Activated CD4-positive, alpha-beta memory T cell treated with anti-CD3 and anti-CD28 coated beads, Interleukin-2, amount 10 ng/mL, durations not matched to agents 7 days and 5 days (primary cell): ENCODE measurements around the gene EPS8L1. TPM values are rescaled to one million over a fixed set of nuclear protein-coding genes. Genes with fewer than 3 reads are reported as not detected.
"Not testable (repeated sequence)": the region's sequence is repeated elsewhere in the genome, so short reads cannot be mapped to it uniquely, and the experiment has no call there.

Source experiments
- CTCF ChIA-PET: fragments of 350-600 bp; sonication (Branson Sonifier 250); formaldehyde crosslinking; loops from one replicate; lab custom pipeline; 2021; ENCODE audit warnings: antibody characterized with exemption, inconsistent platforms; lab: Charles Lee
- POLR2A ChIA-PET: fragments of 350-600 bp; sonication (Branson Sonifier 250); formaldehyde crosslinking; loops from one replicate; lab custom pipeline; 2021; ENCODE audit warnings: antibody characterized with exemption; lab: Charles Lee
- DNase-seq: peaks from one replicate; pipeline ENCODE4 v3.0.0-alpha.2; 2020
- H3K27ac Mint-ChIP-seq: one replicate; pipeline ENCODE4 v1.8.0; 2021; ENCODE audit warnings: mild to moderate bottlenecking, mixed read lengths
- H3K27me3 Mint-ChIP-seq: one replicate; pipeline ENCODE4 v1.8.0; 2021; ENCODE audit warnings: mixed read lengths
- H3K36me3 Mint-ChIP-seq: one replicate; pipeline ENCODE4 v1.8.0; 2021; ENCODE audit warnings: low read depth, mixed read lengths
- H3K4me1 Mint-ChIP-seq: one replicate; pipeline ENCODE4 v1.8.0; 2021; ENCODE audit warnings: mixed read lengths
- H3K4me3 Mint-ChIP-seq: one replicate; pipeline ENCODE4 v1.8.0; 2021; ENCODE audit warnings: mild to moderate bottlenecking, mixed read lengths
- H3K9me3 Mint-ChIP-seq: one replicate; pipeline ENCODE4 v1.8.0; 2021; ENCODE audit warnings: mixed read lengths
- total RNA-seq, 2 experiments: library from RNA; stranded (reverse); gene quantifications; one replicate each; pipeline ENCODE4 v1.2.3, GENCODE V29; 2021

The EPS8L1 gene
- total RNA-seq, 2 experiments from 2014 or later: 6.9 to 7.6 TPM

DNA sequence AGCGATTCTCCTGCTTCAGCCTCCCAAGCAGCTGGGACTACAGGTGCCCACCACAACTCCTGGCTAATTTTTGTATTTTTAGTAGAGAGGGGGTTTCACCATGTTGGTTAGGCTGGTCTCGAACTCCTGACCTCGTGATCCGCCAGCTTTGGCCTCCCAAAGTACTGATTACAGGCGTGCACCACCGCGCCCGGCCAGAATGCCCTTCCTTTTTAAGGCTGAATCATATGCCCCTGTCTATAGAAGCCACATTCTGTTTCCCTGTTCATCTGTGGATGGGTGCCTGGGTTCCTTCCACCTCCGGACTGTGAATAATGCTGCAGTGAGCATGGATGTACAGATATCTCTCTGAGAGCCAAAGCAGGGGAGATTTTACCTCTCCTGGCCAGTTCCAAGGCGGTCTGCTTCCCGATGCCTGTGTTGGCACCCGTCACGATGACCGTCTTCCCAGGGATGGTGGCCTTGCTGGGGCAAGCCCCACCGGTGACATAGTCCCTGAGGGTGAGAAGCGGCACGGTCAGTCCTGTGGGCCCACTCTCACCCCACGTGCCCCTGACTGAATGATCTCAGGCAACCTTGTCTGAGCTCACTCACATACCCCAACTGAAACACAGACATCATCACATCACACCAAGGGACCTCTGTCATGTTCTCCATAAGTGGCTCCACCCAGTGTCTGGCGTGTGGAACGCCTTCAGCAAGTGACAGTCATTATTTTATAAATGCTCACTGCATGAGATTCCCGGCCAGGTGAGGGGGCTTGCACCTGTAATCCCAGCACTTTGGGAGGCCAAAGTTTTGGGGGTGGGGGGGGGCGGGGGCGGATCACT, 16.7 kb upstream of the EPS8L1 start:
- ChIA-PET POLR2A (no interaction called here), CTCF (no interaction called here)
- no peaks in the 10 kb centered on the region for H3K9me3 Mint-ChIP-seq
- H3K27me3 Mint-ChIP-seq: no peaks in the 10 kb centered on the region
- no peak overlapping the region for H3K4me3 Mint-ChIP-seq
- H3K27ac Mint-ChIP-seq: no peak overlapping the region
- DNase-seq: no peak
- peaks cover 20% of the 10 kb centered on the region for H3K4me1 Mint-ChIP-seq
- H3K36me3 Mint-ChIP-seq: peaks cover 36% of the 10 kb centered on the region

- H3K9me3 Mint-ChIP-seq, H3K27me3 Mint-ChIP-seq, DNase-seq, H3K27ac Mint-ChIP-seq, H3K4me3 Mint-ChIP-seq, POLR2A ChIA-PET, CTCF ChIA-PET: not testable (repeated sequence)
- Mint-ChIP-seq H3K4me1 (peaks cover 20% of the 10 kb centered on the region), H3K36me3 (peaks cover 29% of the 10 kb centered on the region)
Observed at GRCh38 chr19:55060287-55060686, 15.4 kb upstream of the EPS8L1 start.

DNA sequence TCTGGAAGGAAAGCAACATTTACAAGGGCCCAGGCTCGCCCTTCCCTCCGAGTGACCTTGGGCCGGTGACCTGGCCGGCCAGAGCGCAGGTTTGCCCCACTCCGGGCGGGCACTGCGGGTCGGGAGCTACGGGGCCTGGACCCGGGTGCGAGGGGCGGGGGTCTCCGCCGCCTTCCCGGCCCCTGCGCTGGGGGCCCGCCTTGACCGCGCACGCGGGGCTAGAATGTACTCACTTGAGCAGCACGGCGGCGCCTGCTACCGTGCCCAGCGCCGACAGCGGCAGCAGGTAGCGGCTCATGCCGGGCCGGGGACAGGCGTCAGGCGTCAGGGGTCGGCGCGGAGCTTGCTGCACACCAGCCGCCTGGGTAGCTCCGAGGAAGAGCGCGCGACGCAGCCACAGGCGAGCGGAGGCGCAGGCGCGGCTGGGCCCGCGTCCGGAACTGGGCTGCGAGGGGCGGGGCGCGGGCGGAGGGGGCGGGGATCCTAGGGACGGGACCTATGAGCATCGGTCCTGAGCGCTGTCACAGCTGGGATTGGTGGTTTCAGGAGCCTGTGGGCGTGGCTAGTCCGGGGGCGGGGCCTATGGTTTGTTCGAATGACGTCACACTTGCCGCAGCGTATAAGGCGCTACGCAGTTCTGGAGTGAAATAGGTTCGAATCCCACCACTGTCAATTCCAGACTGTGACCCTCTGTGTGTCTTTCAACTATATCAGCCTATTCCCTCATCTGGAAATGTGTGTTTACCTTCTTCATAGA, 12.8 kb upstream of the EPS8L1 start, which contains the start of gene RDH13:
RDH13 (minus strand) TSS at position 414 of the 757 bp plus-strand sequence; CDS start at position 298, 116 bp downstream.
- peaks cover 23% of the 10 kb centered on the region for H3K27me3 Mint-ChIP-seq
- peak within 1 kb of the TSS; percentile 54 for H3K27ac Mint-ChIP-seq
- H3K36me3 Mint-ChIP-seq: peaks cover 15% of the 10 kb centered on the region
- CTCF ChIA-PET: interaction anchor here (0.8 to 1.9 kb wide), 6 partner anchors 14 to 320 kb away, joined by 3 to 14 read pairs (median 3); no protein-coding TSS in a partner anchor
- peak within 1 kb of the TSS; percentile 83 for H3K4me3 Mint-ChIP-seq
- no peaks in the 10 kb centered on the region for H3K9me3 Mint-ChIP-seq
- POLR2A ChIA-PET: interaction anchor here (0.6 to 3.1 kb wide), 9 partner anchors 8 to 593 kb away, joined by 3 to 18 read pairs (median 5); partner anchors contain the start of gene PPP1R12C
- DNase-seq: peak; percentile 99
- H3K4me1 Mint-ChIP-seq: peaks cover 20% of the 10 kb centered on the region

DNA sequence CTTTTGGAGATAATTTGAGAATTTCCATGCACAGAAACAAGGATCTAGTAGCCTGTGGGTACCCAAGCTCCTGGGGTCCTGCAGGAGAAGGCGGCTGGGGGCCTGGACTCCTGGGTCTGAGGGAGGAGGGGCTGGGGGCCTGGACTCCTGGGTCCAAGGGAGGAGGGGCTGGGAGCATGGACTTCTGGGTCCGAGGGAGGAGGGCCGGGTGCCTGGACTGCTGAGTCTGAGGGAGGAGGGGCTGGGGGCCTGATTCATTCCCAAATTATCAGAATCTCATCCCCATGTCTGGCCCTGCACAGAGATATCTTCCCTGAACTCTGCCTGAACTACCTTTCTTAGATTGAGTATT, 12.2 kb upstream of the EPS8L1 start:
- Mint-ChIP-seq H3K27ac (no peak overlapping the region), H3K27me3 (peaks cover 28% of the 10 kb centered on the region), H3K9me3 (no peaks in the 10 kb centered on the region), H3K36me3 (peaks cover 12% of the 10 kb centered on the region), H3K4me1 (peaks cover 18% of the 10 kb centered on the region), H3K4me3 (no peak overlapping the region)
- ChIA-PET POLR2A (interaction anchor here (0.6 to 3.1 kb wide), 9 partner anchors 9 to 593 kb away, joined by 3 to 18 read pairs (median 5); partner anchors contain the start of gene PPP1R12C), CTCF (interaction anchor here (0.8 to 1.9 kb wide), 6 partner anchors 13 to 320 kb away, joined by 3 to 14 read pairs (median 3); no protein-coding TSS in a partner anchor)
- DNase-seq: no peak

- Mint-ChIP-seq H3K27me3 (peaks cover 42% of the 10 kb centered on the region), H3K4me1 (peaks cover 25% of the 10 kb centered on the region)
- not testable (repeated sequence) for H3K4me3 Mint-ChIP-seq, DNase-seq, H3K27ac Mint-ChIP-seq, H3K9me3 Mint-ChIP-seq, H3K36me3 Mint-ChIP-seq
- ChIA-PET CTCF (interaction anchor here (0.8 kb wide), 1 partner anchor 53 kb away, joined by 4 read pairs; no protein-coding TSS in a partner anchor), POLR2A (interaction anchor here (0.9 kb wide), 1 partner anchor 15 kb away, joined by 3 read pairs; no protein-coding TSS in a partner anchor)
Observed at GRCh38 chr19:55065516-55065915, 10.2 kb upstream of the EPS8L1 start.

DNA sequence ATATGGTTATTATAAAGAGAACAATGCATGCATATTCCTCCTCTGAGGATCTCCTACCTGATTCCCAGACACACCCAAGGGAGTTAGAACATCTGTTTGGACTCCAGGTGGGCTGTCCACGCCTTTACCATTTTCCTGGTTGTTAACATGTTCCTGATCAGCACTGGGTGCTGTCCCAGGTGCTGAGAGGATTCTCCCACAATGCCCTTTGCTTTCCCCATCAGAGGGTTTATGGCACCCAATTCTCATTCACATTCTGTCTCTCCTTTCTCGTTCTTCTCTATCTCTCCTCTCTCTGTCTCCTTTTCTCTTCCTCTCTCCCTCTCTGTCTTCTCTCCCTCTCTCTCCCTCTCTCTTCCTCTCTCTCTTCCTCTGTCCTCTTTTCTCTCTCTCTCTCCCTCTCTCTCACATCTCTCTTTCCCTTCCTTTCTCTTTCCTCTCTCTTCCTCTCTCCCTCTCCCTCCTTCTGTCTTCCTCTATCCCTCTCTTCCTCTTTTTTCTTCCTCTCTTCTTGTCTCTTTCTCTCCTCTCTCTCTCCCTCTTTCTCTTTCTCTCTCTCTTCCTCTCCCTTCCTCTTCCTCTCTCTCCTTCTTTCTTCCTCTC, 9.5 kb upstream of the EPS8L1 start:
- ChIA-PET CTCF (interaction anchor here (0.8 kb wide), 1 partner anchor 52 kb away, joined by 4 read pairs; no protein-coding TSS in a partner anchor), POLR2A (interaction anchor here (0.9 kb wide), 1 partner anchor 14 kb away, joined by 3 read pairs; no protein-coding TSS in a partner anchor)
- Mint-ChIP-seq H3K36me3 (peaks cover 4% of the 10 kb centered on the region), H3K4me1 (peaks cover 29% of the 10 kb centered on the region), H3K4me3 (no peak overlapping the region), H3K9me3 (no peaks in the 10 kb centered on the region), H3K27ac (no peak overlapping the region), H3K27me3 (peaks cover 43% of the 10 kb centered on the region)
- DNase-seq: no peak

GRCh38 chr19:55067869-55068268, 7.8 kb upstream of the EPS8L1 start:
- POLR2A ChIA-PET: no interaction called here
- Mint-ChIP-seq H3K27ac (no peak overlapping the region), H3K4me3 (no peak overlapping the region), H3K27me3 (peaks cover 51% of the 10 kb centered on the region), H3K36me3 (peaks cover 4% of the 10 kb centered on the region), H3K9me3 (no peaks in the 10 kb centered on the region), H3K4me1 (peaks cover 18% of the 10 kb centered on the region)
- no peak for DNase-seq
- CTCF ChIA-PET: interaction anchor here (0.6 kb wide), 1 partner anchor 187 kb away, joined by 3 read pairs; no protein-coding TSS in a partner anchor

DNA sequence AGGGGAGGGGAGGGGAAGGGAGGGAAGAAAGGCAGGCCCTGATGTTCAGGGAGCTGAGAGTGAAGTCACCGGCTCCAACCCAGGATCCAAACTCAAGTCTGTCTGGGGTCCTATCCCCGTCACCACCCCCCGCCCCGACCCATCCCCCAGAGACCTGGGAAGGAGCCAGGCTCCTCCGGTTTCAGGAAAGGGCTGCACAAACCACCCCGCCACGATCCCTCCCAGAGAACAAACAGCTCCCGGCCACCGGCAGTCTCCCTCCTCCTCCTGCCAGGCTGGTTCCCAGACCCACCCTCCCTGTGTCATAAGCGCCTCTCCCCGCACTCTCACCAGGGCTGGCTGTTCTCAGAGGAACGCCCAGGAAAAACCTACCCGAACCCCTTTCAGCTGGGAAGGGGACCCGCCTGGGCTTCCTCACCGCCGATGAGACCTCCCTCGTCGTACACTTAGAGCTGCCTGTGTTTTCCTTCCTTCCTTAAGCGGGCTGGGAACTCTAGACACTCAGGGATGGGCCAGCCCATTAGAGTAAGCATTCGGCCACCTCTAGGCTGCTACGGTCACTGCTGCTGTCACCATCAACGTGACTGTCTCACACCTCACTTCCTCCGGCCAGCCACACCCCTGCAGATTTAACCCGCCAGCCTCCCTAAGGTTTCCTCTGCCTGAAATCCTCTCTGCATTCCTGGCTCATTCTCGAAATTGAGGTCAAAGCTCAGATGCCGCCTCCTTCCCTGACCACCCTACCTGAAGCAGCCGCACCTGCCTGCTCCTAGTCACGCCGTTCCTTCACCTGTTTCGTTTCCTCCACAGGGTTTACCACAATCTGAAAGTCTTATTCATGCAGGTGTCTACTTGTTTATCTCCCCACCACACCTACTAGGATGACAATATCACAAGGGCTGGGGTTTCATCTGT, 6.5 kb upstream of the EPS8L1 start:
- no peak overlapping the region for H3K27ac Mint-ChIP-seq
- no peaks in the 10 kb centered on the region for H3K9me3 Mint-ChIP-seq
- CTCF ChIA-PET: no interaction called here
- POLR2A ChIA-PET: interaction anchor here (1.8 kb wide), 1 partner anchor 12 kb away, joined by 4 read pairs; no protein-coding TSS in a partner anchor
- no peak for DNase-seq
- H3K4me1 Mint-ChIP-seq: peaks cover 15% of the 10 kb centered on the region
- H3K27me3 Mint-ChIP-seq: peaks cover 56% of the 10 kb centered on the region
- peak overlapping the region; percentile 28 for H3K4me3 Mint-ChIP-seq
- peaks cover 4% of the 10 kb centered on the region for H3K36me3 Mint-ChIP-seq

- ChIA-PET CTCF (no interaction called here), POLR2A (interaction anchor here (0.6 to 1.8 kb wide), 2 partner anchors 12 to 37 kb away, joined by 3 to 4 read pairs; no protein-coding TSS in a partner anchor)
- H3K27ac Mint-ChIP-seq: no peak overlapping the region
- H3K9me3 Mint-ChIP-seq: no peaks in the 10 kb centered on the region
- peaks cover 54% of the 10 kb centered on the region for H3K27me3 Mint-ChIP-seq
- H3K4me1 Mint-ChIP-seq: peaks cover 15% of the 10 kb centered on the region
- DNase-seq: no peak
- H3K4me3 Mint-ChIP-seq: peak overlapping the region; percentile 28
- H3K36me3 Mint-ChIP-seq: peaks cover 4% of the 10 kb centered on the region
Observed at GRCh38 chr19:55069865-55070197, 5.8 kb upstream of the EPS8L1 start.

GRCh38 chr19:55070466-55071128, 5.1 kb upstream of the EPS8L1 start:
- POLR2A ChIA-PET: interaction anchor here (0.6 to 1.8 kb wide), 2 partner anchors 11 to 38 kb away, joined by 3 to 4 read pairs; no protein-coding TSS in a partner anchor

GRCh38 chr19:55071129-55071502, 4.6 kb upstream of the EPS8L1 start:
- POLR2A ChIA-PET: no interaction called here
- DNase-seq: no peak
- Mint-ChIP-seq H3K27me3 (peaks cover 56% of the 10 kb centered on the region), H3K4me3 (no peak overlapping the region), H3K27ac (no peak overlapping the region), H3K4me1 (peaks cover 15% of the 10 kb centered on the region), H3K9me3 (no peaks in the 10 kb centered on the region), H3K36me3 (peaks cover 4% of the 10 kb centered on the region)
- CTCF ChIA-PET: no interaction called here

More at GRCh38 chr19:55070466-55071128, 5.1 kb upstream of the EPS8L1 start:
- Mint-ChIP-seq H3K9me3 (no peaks in the 10 kb centered on the region), H3K36me3 (peaks cover 4% of the 10 kb centered on the region), H3K27me3 (peaks cover 58% of the 10 kb centered on the region), H3K4me1 (peaks cover 15% of the 10 kb centered on the region), H3K4me3 (no peak overlapping the region), H3K27ac (no peak overlapping the region)
- CTCF ChIA-PET: no interaction called here
- no peak for DNase-seq
